GM19099 (cell line): ENCODE data around the gene USP51.

Experiments
- POLR2A ChIP-seq: IDR thresholded peaks from 3 replicates; pipeline ENCODE4 v1.6.1; 2011; ENCODE audit warnings: low read depth; ENCODE audit not compliant: insufficient read length; ENCODE audit errors: extremely low read depth

Gene USP51

DNA sequence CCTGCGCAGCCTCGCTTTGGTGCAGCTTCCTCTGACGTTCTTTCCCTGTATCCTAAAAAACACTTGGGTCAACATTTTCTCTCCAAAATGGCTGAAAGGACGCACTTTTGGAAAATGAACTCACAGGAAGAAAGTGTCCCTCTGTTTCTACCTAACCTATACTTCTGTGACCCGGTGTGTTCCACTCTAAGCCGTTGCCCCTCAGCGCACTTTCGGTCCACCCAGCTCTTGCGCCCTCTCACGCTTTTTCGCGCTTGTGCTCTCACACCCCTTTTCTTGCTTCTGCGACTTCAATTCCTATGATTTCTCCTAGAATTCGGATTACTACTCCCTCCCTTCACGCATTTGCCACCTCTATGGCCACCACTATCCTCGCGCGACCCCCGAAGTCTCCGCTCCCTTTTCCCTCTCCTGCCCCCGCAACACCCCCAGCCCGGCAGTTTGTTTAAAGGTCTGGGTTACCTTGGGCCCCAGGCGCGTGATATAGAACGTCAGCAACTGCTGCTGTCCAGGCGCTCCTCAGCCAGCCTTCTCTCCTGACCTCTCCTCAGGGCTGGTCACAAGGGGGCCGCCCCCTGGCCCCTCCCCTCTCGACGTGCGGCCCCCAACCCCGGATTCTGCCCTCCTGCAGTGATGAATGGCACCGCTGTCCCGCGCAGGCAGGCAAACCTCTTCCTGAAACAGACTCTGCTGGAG lies at the start of gene USP51:
Gene USP51 (minus strand): TSS at position 535 of the 696 bp plus-strand sequence. CDS start 909 bp downstream, outside the sequence.
- TF ChIP-seq POLR2A, result no peak

DNA sequence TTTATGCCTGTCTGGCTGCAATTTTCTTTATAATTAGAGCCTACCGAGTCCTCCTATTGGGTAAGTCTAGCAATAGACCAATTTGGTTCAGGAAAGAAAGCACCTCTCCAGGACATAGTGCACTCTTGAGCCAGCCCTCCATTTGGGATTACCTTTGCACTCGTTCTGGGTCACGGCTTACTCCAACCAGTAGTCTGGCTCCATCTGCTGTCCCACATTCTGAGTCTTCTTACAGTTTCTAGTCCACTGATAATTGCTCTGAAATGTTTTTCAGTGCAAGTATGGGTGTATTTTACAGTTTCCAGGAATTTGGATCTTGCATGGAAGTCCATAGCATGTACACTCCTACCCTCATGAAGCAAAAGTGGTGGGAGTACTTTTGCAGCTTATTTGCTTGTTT lies 34.8 kb upstream of the USP51 start:
- TF ChIP-seq POLR2A, result no peak

GRCh38 chrX:55523356-55523755 lies 33.7 kb upstream of the USP51 start:
- no peak for TF ChIP-seq POLR2A

- TF ChIP-seq POLR2A, result no peak
Observed at GRCh38 chrX:55522596-55523276, 33.1 kb upstream of the USP51 start.

GRCh38 chrX:55521687-55522086 lies 32.0 kb upstream of the USP51 start:
- no peak for TF ChIP-seq POLR2A

DNA sequence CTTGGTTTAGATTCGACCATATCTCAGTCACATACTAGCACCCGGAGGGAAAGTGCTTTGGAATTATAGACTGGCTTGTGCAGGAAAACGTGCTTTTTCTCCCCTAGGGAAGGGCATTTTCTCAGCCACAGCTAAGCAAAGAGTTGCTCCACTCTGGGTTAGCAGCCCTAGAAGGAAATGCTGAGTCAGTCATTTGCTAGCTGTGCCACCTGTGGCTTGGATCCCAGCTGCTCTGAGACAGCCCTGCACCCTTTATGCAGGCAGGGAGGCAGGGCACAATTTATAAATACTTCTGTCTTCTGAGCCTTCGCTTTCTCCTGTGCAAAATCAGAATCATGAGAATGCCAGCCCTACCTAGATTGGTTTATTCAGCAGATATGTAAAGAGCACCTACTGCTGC lies 1.3 kb upstream of the USP51 start:
- no peak for TF ChIP-seq POLR2A

- TF ChIP-seq POLR2A, result no peak
Observed at GRCh38 chrX:55490121-55490520, 473 bp upstream of the USP51 start.

GRCh38 chrX:55488593-55489313 lies 895 bp downstream of the USP51 start:
- peak; percentile 39 for TF ChIP-seq POLR2A

GRCh38 chrX:55488006-55488592 lies 1.5 kb downstream of the USP51 start:
- no peak for TF ChIP-seq POLR2A

- no peak for TF ChIP-seq POLR2A
Observed at GRCh38 chrX:55487143-55487542, 2.5 kb downstream of the USP51 start.

DNA sequence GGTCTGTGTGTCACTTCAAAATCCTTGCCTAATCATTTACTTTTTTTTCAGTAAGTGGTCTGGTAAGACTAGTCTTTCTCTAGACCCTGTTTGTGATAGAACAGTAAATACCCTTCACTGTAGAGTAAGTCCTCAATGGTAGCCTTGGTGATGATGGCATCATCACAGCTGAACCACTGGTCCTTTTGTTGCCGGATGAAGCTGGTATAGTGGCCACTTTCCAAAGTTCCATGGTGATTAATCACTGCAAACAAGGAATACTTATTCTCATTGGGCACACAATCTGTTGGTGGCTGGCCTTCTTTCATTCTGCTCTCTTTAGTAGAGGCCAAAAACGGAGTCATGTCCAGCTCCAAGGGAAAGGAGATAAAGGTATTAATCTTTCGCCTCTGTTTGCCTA lies 2.9 kb downstream of the USP51 start:
- TF ChIP-seq POLR2A, result no peak

- TF ChIP-seq POLR2A, result no peak
Observed at GRCh38 chrX:55484948-55485347, 4.7 kb downstream of the USP51 start.

GRCh38 chrX:55480390-55481062 lies 9.1 kb downstream of the USP51 start:
- TF ChIP-seq POLR2A, result no peak

GRCh38 chrX:55452833-55453124 lies 36.9 kb downstream of the USP51 start:
- TF ChIP-seq POLR2A, result no peak
